NCI-H2081 (cell line): ENCODE results near the gene APOA1.
A peak's percentile ranks its signal among the peaks of the same experiment; 100 is the strongest.
"Not testable (repeated sequence)": the region's sequence is repeated elsewhere in the genome, so short reads cannot be mapped to it uniquely, and the experiment has no call there.

Source experiments
- DNase-seq, 2 experiments: peaks; one replicate each; lab custom pipeline; 2025; lab: John Stamatoyannopoulos, UW

Gene APOA1

GRCh38 chr11:116857936-116858335, 20.5 kb upstream of the APOA1 start:
- DNase-seq: no peak

- DNase-seq: no peak
Measured at GRCh38 chr11:116857316-116857715, 19.9 kb upstream of the APOA1 start.

GRCh38 chr11:116856423-116856822, 19.0 kb upstream of the APOA1 start:
- no peak for DNase-seq

- no peak for DNase-seq
Measured at GRCh38 chr11:116855413-116855812, 18.0 kb upstream of the APOA1 start.

GRCh38 chr11:116853461-116854073, 16.1 kb upstream of the APOA1 start:
- DNase-seq: peak in 1 of 2 experiments; percentile 34

GRCh38 chr11:116852261-116853031, 15.0 kb upstream of the APOA1 start:
- DNase-seq: no peak

GRCh38 chr11:116851626-116852025, 14.2 kb upstream of the APOA1 start:
- DNase-seq: no peak

- DNase-seq: no peak
Measured at GRCh38 chr11:116849486-116849885, 12.1 kb upstream of the APOA1 start.

GRCh38 chr11:116849060-116849459, 11.6 kb upstream of the APOA1 start:
- no peak for DNase-seq

GRCh38 chr11:116847612-116848011, 10.2 kb upstream of the APOA1 start:
- no peak for DNase-seq

- no peak for DNase-seq
Measured at GRCh38 chr11:116844722-116845121, 7.3 kb upstream of the APOA1 start.

- no peak for DNase-seq
Measured at GRCh38 chr11:116843661-116844060, 6.2 kb upstream of the APOA1 start.

- no peak for DNase-seq
Measured at GRCh38 chr11:116842909-116843308, 5.5 kb upstream of the APOA1 start.

- DNase-seq: no peak
Measured at GRCh38 chr11:116842117-116842516, 4.7 kb upstream of the APOA1 start.

- DNase-seq: no peak
Measured at GRCh38 chr11:116840746-116841296, 3.4 kb upstream of the APOA1 start.

- DNase-seq: no peak
Measured at GRCh38 chr11:116840224-116840745, 2.9 kb upstream of the APOA1 start.

GRCh38 chr11:116838321-116839084, 1.1 kb upstream of the APOA1 start:
- DNase-seq: no peak

- no peak for DNase-seq
Measured at GRCh38 chr11:116836632-116836991, 810 bp downstream of the APOA1 start.

GRCh38 chr11:116835791-116836631, 1.4 kb downstream of the APOA1 start:
- DNase-seq: peak; percentile 91 to 94

GRCh38 chr11:116835042-116835772, 2.2 kb downstream of the APOA1 start:
- no peak for DNase-seq

GRCh38 chr11:116834535-116835041, 2.8 kb downstream of the APOA1 start:
- DNase-seq: not testable (repeated sequence)
